Caki2 (cell line): ENCODE results near the gene RAB44. TPM values are rescaled to one million over a fixed set of nuclear protein-coding genes. Genes with fewer than 3 reads are reported as not detected.
"Not testable (repeated sequence)": the region's sequence is repeated elsewhere in the genome, so short reads cannot be mapped to it uniquely, and the experiment has no call there.

Experiments used
- DNase-seq: peaks from one replicate; pipeline ENCODE4 v3.0.0-alpha.2; 2015; ENCODE audit warnings: low read depth
- in situ Hi-C: cut with HindIII; loops from 2 replicates; pipeline ENCODE4 v1.10.0; 2016; ENCODE audit warnings: low sequenced_read_pairs, low pct_unique_long_range_greater_than_20kb, mixed read lengths
- total RNA-seq: library from RNA; depleted of rRNA; stranded (reverse); fragments of >200 nt; shearing (Covaris generic); gene quantifications from 2 replicates; pipeline ENCODE4 v1.2.3, GENCODE V29; 2014; ENCODE audit warnings: low replicate concordance

RAB44 gene
- total RNA-seq, 1 experiment from 2014 or later: not detected

- DNase-seq: no peak
- in situ Hi-C loops: no loop called here
Measured at GRCh38 chr6:36701401-36701991, 3.9 kb downstream of the RAB44 start.

GRCh38 chr6:36702656-36703055, 5.0 kb downstream of the RAB44 start:
- no peak for DNase-seq
- in situ Hi-C loops: no loop called here

- in situ Hi-C loops: no loop called here
- no peak for DNase-seq
Measured at GRCh38 chr6:36703081-36703606, 5.5 kb downstream of the RAB44 start.

GRCh38 chr6:36703982-36704381, 6.4 kb downstream of the RAB44 start:
- DNase-seq: no peak
- in situ Hi-C loops: no loop called here

GRCh38 chr6:36704961-36705577, 7.4 kb downstream of the RAB44 start:
- in situ Hi-C loops, DNase-seq: not testable (repeated sequence)

- no peak for DNase-seq
- in situ Hi-C loops: no loop called here
Measured at GRCh38 chr6:36706339-36706738, 8.7 kb downstream of the RAB44 start.

GRCh38 chr6:36712816-36713215, 15.2 kb downstream of the RAB44 start:
- DNase-seq: no peak
- in situ Hi-C loops: no loop called here

- in situ Hi-C loops: no loop called here
- DNase-seq: no peak
Measured at GRCh38 chr6:36713846-36714245, 16.2 kb downstream of the RAB44 start.

GRCh38 chr6:36714511-36714910, 16.9 kb downstream of the RAB44 start:
- in situ Hi-C loops: no loop called here

GRCh38 chr6:36715469-36715868, 17.8 kb downstream of the RAB44 start:
- in situ Hi-C loops: no loop called here
- no peak for DNase-seq

More at GRCh38 chr6:36714511-36714910, 16.9 kb downstream of the RAB44 start:
- DNase-seq: no peak

GRCh38 chr6:36716476-36717093, 19.0 kb downstream of the RAB44 start:
- in situ Hi-C loops: no loop called here
- no peak for DNase-seq

GRCh38 chr6:36717231-36717825, 19.7 kb downstream of the RAB44 start:
- in situ Hi-C loops: no loop called here
- no peak for DNase-seq

- in situ Hi-C loops: no loop called here
- DNase-seq: no peak
Measured at GRCh38 chr6:36717871-36718540, 20.4 kb downstream of the RAB44 start.

GRCh38 chr6:36718560-36718959, 20.9 kb downstream of the RAB44 start:
- in situ Hi-C loops: no loop called here
- DNase-seq: no peak

- no peak for DNase-seq
- in situ Hi-C loops: no loop called here
Measured at GRCh38 chr6:36719126-36719525, 21.5 kb downstream of the RAB44 start.

- in situ Hi-C loops: no loop called here
- DNase-seq: no peak
Measured at GRCh38 chr6:36720251-36721141, 22.9 kb downstream of the RAB44 start.

GRCh38 chr6:36721369-36722140, 23.9 kb downstream of the RAB44 start:
- in situ Hi-C loops: no loop called here
- no peak for DNase-seq
